PC-3 (cell line): ENCODE data around the gene CCDC93.

Experiments used
- CTCF ChIP-seq: fragments of 300-600 bp; sonication (generic); conservative IDR thresholded peaks from 2 replicates; pipeline ENCODE4 v1.5.1; 2017; ENCODE audit warnings: antibody characterized with exemption, low read depth, mild to moderate bottlenecking, low read length
- EZH2 ChIP-seq: fragments of 300-600 bp; sonication (generic); IDR thresholded peaks from one replicate; pipeline ENCODE4 v1.6.1; 2017; ENCODE audit warnings: antibody characterized with exemption, mild to moderate bottlenecking, low read length; ENCODE audit not compliant: unreplicated experiment

GRCh38 chr2:118019821-118020220 lies 6.0 kb upstream of the CCDC93 start:
- TF ChIP-seq CTCF (no peak), EZH2 (no peak)
